ENCODE measurements around the gene PLEKHA1. TPM values are rescaled to one million over a fixed set of nuclear protein-coding genes. Genes with fewer than 3 reads are reported as not detected.

The PLEKHA1 gene
- polyA plus RNA-seq, 1 experiment, result 25.5 TPM

DNA sequence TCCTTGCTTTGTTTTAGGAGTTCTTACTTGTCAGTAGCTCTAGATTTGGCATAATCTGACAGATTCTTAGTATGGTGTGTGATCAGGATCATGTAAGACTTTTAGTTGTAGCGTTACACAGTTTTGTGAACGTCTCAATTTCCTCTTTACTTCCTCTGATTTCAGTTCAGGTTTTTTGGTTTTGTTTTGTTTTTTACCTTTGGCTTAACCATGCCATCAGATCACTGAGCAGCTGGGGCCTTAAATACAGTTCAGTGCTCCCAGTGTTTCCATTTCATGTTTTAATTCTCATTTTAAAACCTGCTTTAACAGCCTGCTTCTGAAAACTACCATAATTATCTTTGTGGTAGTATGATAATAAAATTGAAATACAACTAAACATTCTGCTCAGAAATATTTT, 52.8 kb downstream of the PLEKHA1 start:
- POLR2A ChIA-PET, result no interaction called here
- CTCF ChIA-PET, result no interaction called here
- no peak for DNase-seq (ENCODE audit: low read depth, low spot score)
- Histone ChIP-seq H3K27me3 (ENCODE audit: control insufficient read depth, insufficient read depth, low read length) (no peaks in the 10 kb centered on the region), H3K9me3 (ENCODE audit: control insufficient read depth, insufficient read depth, low read length) (no peaks in the 10 kb centered on the region), H3K27ac (ENCODE audit: low read depth, low read length) (no peak overlapping the region), H3K4me3 (ENCODE audit: low read depth, low read length) (no peak overlapping the region)
- TF ChIP-seq, protein P1, sequence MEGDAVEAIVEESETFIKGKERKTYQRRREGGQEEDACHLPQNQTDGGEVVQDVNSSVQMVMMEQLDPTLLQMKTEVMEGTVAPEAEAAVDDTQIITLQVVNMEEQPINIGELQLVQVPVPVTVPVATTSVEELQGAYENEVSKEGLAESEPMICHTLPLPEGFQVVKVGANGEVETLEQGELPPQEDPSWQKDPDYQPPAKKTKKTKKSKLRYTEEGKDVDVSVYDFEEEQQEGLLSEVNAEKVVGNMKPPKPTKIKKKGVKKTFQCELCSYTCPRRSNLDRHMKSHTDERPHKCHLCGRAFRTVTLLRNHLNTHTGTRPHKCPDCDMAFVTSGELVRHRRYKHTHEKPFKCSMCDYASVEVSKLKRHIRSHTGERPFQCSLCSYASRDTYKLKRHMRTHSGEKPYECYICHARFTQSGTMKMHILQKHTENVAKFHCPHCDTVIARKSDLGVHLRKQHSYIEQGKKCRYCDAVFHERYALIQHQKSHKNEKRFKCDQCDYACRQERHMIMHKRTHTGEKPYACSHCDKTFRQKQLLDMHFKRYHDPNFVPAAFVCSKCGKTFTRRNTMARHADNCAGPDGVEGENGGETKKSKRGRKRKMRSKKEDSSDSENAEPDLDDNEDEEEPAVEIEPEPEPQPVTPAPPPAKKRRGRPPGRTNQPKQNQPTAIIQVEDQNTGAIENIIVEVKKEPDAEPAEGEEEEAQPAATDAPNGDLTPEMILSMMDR (IDR thresholded peaks at IDR 0.05; ENCODE audit: low read depth, low read length), result no peak

DNA sequence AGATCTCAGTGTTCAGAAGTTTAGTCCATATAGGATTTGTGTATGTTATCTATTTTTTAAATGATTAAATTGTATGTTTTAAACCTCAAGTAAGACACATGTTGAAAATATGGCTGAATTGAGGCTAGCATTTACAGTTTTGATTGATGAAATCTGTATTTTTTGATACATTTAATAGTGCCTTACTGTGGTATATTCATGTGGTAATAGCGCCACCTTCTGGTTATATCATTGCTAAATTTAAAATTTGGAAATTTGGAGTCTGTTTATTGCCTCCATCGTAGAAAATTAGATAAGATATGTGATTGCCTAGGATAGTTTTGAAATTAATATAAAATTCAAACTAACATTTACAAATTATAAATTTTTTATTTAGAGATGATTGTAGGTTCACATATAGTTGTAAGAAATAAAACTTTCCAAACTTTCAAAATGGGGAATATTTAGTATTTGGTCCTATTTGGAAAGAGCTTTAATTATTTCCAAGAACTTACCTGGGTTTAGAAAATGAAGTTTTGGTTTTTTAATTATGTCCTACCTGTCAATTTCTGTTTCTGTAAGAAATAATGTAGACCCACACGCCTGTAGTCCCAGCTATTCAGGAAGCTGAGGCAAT, 60.8 kb downstream of the PLEKHA1 start:
- ChIA-PET CTCF (interaction anchor here (0.6 to 7.0 kb wide), 59 partner anchors 9 to 608 kb away, joined by 3 to 199 read pairs (median 4); partner anchors contain the start of genes BTBD16 and PLEKHA1), POLR2A (no interaction called here)
- no peak for DNase-seq (ENCODE audit: low read depth, low spot score)
- H3K27me3 ChIP-seq (ENCODE audit: control insufficient read depth, insufficient read depth, low read length), result no peaks in the 10 kb centered on the region
- TF ChIP-seq, protein P1 (IDR thresholded peaks at IDR 0.05; ENCODE audit: low read depth, low read length), result peak; percentile 57
- no peak overlapping the region for H3K27ac ChIP-seq (ENCODE audit: low read depth, low read length)
- H3K9me3 ChIP-seq (ENCODE audit: control insufficient read depth, insufficient read depth, low read length), result no peaks in the 10 kb centered on the region
- no peak overlapping the region for H3K4me3 ChIP-seq (ENCODE audit: low read depth, low read length)

DNA sequence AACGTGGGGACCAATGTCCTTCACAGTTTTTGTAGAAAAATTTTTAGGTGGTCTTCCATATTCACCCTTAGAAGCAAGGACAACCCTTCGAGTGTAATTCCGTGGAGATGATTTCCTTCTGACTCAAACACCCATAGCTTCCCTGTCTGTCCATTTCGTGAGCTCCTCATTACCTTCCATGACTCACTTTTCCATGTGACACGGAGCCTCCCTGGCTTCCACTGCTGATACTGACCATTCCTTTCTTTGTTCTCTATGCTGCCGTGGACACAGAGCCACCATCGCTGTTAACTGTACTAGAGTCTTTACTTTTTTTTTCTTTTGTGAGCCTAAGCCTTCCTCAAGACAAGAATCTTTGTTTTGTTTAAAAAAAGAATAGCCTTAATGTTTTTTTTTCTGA, 67.5 kb downstream of the PLEKHA1 start:
- ChIA-PET CTCF (interaction anchor here (0.6 to 2.7 kb wide), 8 partner anchors 8 to 175 kb away, joined by 3 to 23 read pairs (median 4); no protein-coding TSS in a partner anchor), POLR2A (interaction anchor here (1.0 kb wide), 1 partner anchor 24 kb away, joined by 3 read pairs; no protein-coding TSS in a partner anchor)
- TF ChIP-seq, protein P1 (IDR thresholded peaks at IDR 0.05; ENCODE audit: low read depth, low read length), result no peak
- no peak for DNase-seq (ENCODE audit: low read depth, low spot score)
- no peak overlapping the region for H3K27ac ChIP-seq (ENCODE audit: low read depth, low read length)
- no peaks in the 10 kb centered on the region for H3K27me3 ChIP-seq (ENCODE audit: control insufficient read depth, insufficient read depth, low read length)
- H3K9me3 ChIP-seq (ENCODE audit: control insufficient read depth, insufficient read depth, low read length), result no peaks in the 10 kb centered on the region
- H3K4me3 ChIP-seq (ENCODE audit: low read depth, low read length), result no peak overlapping the region

DNA sequence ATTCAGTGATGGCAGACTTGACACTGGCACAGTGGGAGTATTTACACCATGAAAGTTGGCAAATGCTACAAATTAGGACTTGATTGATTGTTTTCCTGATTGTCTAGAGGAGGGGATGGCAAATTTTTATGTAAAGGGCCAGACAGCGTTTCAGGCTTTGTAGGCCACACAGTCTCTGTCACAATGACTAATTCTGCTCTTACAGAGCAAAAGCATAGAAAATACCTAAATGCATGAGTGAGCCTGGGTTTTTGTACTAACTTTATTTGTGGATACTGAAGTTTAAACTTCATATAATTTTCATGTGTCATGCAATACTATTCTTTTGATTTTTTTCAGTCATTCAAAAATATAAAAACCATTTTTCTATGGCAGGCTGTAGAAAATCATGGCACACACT, 71.0 kb downstream of the PLEKHA1 start:
- H3K4me3 ChIP-seq (ENCODE audit: low read depth, low read length), result no peak overlapping the region
- ChIA-PET CTCF (interaction anchor here (1.0 to 1.4 kb wide), 2 partner anchors 11 to 178 kb away, joined by 3 to 5 read pairs; no protein-coding TSS in a partner anchor), POLR2A (interaction anchor here (0.6 kb wide), 1 partner anchor 8 kb away, joined by 4 read pairs; no protein-coding TSS in a partner anchor)
- no peaks in the 10 kb centered on the region for H3K27me3 ChIP-seq (ENCODE audit: control insufficient read depth, insufficient read depth, low read length)
- DNase-seq (ENCODE audit: low read depth, low spot score), result no peak
- H3K27ac ChIP-seq (ENCODE audit: low read depth, low read length), result no peak overlapping the region
- no peaks in the 10 kb centered on the region for H3K9me3 ChIP-seq (ENCODE audit: control insufficient read depth, insufficient read depth, low read length)
- TF ChIP-seq, protein P1 (IDR thresholded peaks at IDR 0.05; ENCODE audit: low read depth, low read length), result no peak

DNA sequence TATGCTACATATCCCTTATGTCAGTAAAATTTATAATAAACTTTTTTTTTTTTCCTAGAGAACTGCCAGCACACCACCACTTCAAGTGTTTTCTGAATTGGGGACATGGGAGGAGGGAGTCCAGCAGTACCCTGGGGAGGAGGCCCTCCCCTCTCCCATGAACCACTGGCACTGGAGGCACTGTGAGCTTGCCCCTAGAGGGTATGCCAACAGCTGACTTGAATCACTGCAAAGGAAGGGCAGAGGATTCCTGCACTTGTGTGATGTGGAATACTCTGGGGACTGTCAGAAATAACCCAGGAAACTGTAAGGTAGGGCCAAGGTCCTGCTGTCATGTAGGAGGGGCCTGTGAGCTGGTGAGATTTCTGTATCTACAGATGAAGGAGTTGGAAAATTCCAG, 71.4 kb downstream of the PLEKHA1 start:
- H3K9me3 ChIP-seq (ENCODE audit: control insufficient read depth, insufficient read depth, low read length), result no peaks in the 10 kb centered on the region
- ChIA-PET CTCF (interaction anchor here (0.9 to 1.4 kb wide), 3 partner anchors 11 to 178 kb away, joined by 3 to 5 read pairs (median 5); no protein-coding TSS in a partner anchor), POLR2A (no interaction called here)
- H3K27me3 ChIP-seq (ENCODE audit: control insufficient read depth, insufficient read depth, low read length), result no peaks in the 10 kb centered on the region
- TF ChIP-seq, protein P1 (IDR thresholded peaks at IDR 0.05; ENCODE audit: low read depth, low read length), result no peak
- H3K27ac ChIP-seq (ENCODE audit: low read depth, low read length), result no peak overlapping the region
- no peak overlapping the region for H3K4me3 ChIP-seq (ENCODE audit: low read depth, low read length)
- DNase-seq (ENCODE audit: low read depth, low spot score), result no peak

Measured in AG04450 (cell line).